Spleen (tissue), 11 donors: ENCODE measurements around the gene EME1. TPM values are rescaled to one million over a fixed set of nuclear protein-coding genes. Genes with fewer than 3 reads are reported as not detected.

ENCODE experiments used
- DNase-seq: peaks from one replicate; pipeline ENCODE4 v3.0.0-alpha.2; 2020
- H3K27ac ChIP-seq, 8 donors: fragments of 200-600 bp; sonication (generic) in 7 of 8; 1 replicate in 4 of 8; 2 replicates in 4 of 8; pipeline versions ENCODE4 v1.5.0 to v1.8.0; 2016 to 2021; ENCODE audit warnings: inconsistent platforms in 4 of 8, mild to moderate bottlenecking in 4 of 8, moderate library complexity in 1 of 8
- H3K27me3 ChIP-seq, 7 donors: fragments of 200-600 bp; sonication (generic) in 6 of 7; replicated peaks in 1 of 7; 1 replicate in 4 of 7; 2 replicates in 3 of 7; pipeline versions ENCODE4 v1.5.0 to v1.8.0; 2016 to 2021; ENCODE audit warnings: inconsistent platforms in 3 of 7, mild to moderate bottlenecking in 1 of 7
- H3K36me3 ChIP-seq, 6 donors: fragments of 200-600 bp; sonication (generic) in 5 of 6; 1 replicate in 4 of 6; 2 replicates in 2 of 6; pipeline versions ENCODE4 v1.5.0 to v1.8.0; 2016 to 2021; ENCODE audit warnings: inconsistent platforms in 2 of 6
- H3K4me1 ChIP-seq, 6 donors: fragments of 200-600 bp; sonication (generic) in 5 of 6; 1 replicate in 3 of 6; 2 replicates in 3 of 6; pipeline versions ENCODE4 v1.5.0 to v1.8.0; 2016 to 2021; ENCODE audit warnings: inconsistent platforms in 3 of 6
- H3K4me3 ChIP-seq, 8 donors: fragments of 200-600 bp; sonication (generic) in 7 of 8; 1 replicate in 4 of 8; 2 replicates in 4 of 8; pipeline versions ENCODE4 v1.5.0 to v1.8.0; 2016 to 2021; ENCODE audit warnings: inconsistent platforms in 4 of 8, mild to moderate bottlenecking in 4 of 8, moderate library complexity in 2 of 8
- H3K9me3 ChIP-seq, 8 donors: fragments of 200-600 bp; sonication (generic) in 7 of 8; 1 replicate in 4 of 8; 2 replicates in 4 of 8; pipeline versions ENCODE4 v1.5.0 to v1.8.0; 2016 to 2021; ENCODE audit warnings: inconsistent platforms in 4 of 8
- POLR2A ChIP-seq, 3 donors: fragments of 450-650 bp; IDR thresholded peaks; one replicate each; pipeline ENCODE4 v1.5.1; 2017; ENCODE audit warnings: antibody characterized with exemption in 3 of 3, mild to moderate bottlenecking in 1 of 3
- POLR2AphosphoS5 ChIP-seq, 3 donors: sonication (generic); formaldehyde crosslinking; IDR thresholded peaks; one replicate each; pipeline ENCODE4 v1.5.1; 2017; ENCODE audit warnings: antibody characterized with exemption in 3 of 3
- WGBS, 5 donors: extraction: QIAGEN DNeasy Blood & Tissue Kit in 3 of 5; methylation state at CpG; one replicate each; pipeline versions ENCODE4 v1.1.5 to v1.1.7; 2013 to 2018; 5-methylcytosine and 5-hydroxymethylcytosine counted together
- intact Hi-C: fragments of 100-400 bp; cut with DNase I; formaldehyde crosslinking; loops from one replicate; pipeline ENCODE4 v1.15.0; 2023; ENCODE audit warnings: low total_unique reads
- polyA plus RNA-seq, 3 donors: library from polyadenylated mRNA; stranded (reverse); fragments of 200-250 nt; gene quantifications; one replicate each; pipeline ENCODE4 v1.2.1, GENCODE V29; 2013
- total RNA-seq, 7 donors: library from RNA; depleted of rRNA in 3 of 7; stranded (reverse); fragments of >200 nt in 3 of 7; fragmentation: NEBNext Ultra II Directional in 4 of 7; extraction: Animal tissue kit (Norgen Biotek cat#: 25700) in 4 of 7; gene quantifications; one replicate each; pipeline versions ENCODE4 v1.1.0 to v1.2.1, GENCODE V29; 2016 to 2021
- TF ChIP-seq, protein P1 (sequence below), 11 experiments: fragments of 200-600 bp in 7 of 11; fragments of 450-650 bp in 4 of 11; sonication (generic) in 4 of 11; IDR thresholded peaks in 8 of 11; conservative IDR thresholded peaks in 3 of 11; 1 replicate in 7 of 11; 2 replicates in 4 of 11; pipeline versions ENCODE4 v1.4.0 to v1.8.0; 2016 to 2021; ENCODE audit warnings: antibody characterized with exemption in 11 of 11, inconsistent platforms in 4 of 11, mild to moderate bottlenecking in 1 of 11
- donor health status: healthy with polysubstance abuse.
- donor health status: DM: no; HTN: no; CAD: no; lungs with moderate emphysema.
- donor health status: DM: no; HTN: no; CAD: no.
- donor health status: Bipolar disorder and iron deficiency.
- donor health status: healthy.
- donor health status: DM: no; HTN: no; CAD: no.
- donor health status: DM: yes; HTN: yes; CAD: no.

EME1 gene
- total and polyA plus RNA-seq, 10 donors, result 0.66 to 3.6 (median 1.9) TPM

DNA sequence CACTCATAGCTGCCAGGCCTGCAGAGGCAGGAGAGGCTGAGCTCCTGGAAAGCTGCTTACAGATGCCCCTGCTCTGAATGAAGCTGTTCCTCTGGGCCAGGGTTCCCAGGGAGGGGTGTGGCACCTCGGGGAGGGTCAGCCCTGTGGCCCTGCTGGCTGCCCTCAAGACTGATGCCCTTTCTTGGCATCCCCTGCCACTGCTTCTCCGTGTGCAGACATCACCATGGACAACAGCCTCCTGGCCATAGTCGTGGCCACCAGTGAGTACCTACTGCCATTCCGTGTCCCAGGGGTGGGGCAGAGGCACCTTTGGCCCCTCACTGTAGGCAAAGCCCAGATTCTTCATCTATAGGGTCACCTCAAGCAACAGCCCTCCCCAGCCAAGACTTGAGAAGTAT is 9.0 kb upstream of the EME1 start:
- Histone ChIP-seq H3K27ac (no peak overlapping the region), H3K4me3 (no peak overlapping the region), H3K9me3 (no peaks in the 10 kb centered on the region), H3K36me3 (peaks cover 7 to 74% (median 44%) of the 10 kb centered on the region in 6 donors), H3K27me3 (no peaks in the 10 kb centered on the region), H3K4me1 (peaks cover 6 to 15% (median 8%) of the 10 kb centered on the region in 6 donors)
- TF ChIP-seq POLR2AphosphoS5 (IDR thresholded peaks at IDR 0.05) (peak in 1 of 3 donors; percentile 42), POLR2A (IDR thresholded peaks at IDR 0.05) (no peak)
- intact Hi-C loops, result no loop called here
- DNase-seq, result peak; percentile 59
- WGBS, 5 donors, result 50 to 100% (median 85%) methylated on average over 1 to 4 of the region's 4 CpGs

DNA sequence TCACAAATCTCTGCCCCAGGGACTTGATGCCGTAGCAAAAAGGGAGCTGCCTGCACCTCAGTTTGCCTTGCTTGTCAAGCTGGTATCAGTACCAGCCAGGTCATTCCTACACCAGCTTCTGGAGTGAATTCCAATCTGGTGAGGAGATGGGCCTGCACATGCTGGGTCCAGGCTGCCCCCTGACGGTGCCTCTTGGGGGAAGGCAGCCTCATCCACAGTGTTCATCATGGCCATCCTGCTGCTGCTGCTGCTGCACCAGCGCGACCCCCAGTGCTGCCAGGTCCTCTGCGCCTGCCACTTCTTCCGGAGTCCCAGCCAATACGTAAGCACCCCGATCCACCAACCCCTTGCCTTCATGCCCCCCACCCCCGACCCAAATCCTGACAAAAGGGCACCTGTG is 8.3 kb upstream of the EME1 start:
- no peaks in the 10 kb centered on the region for H3K27me3 ChIP-seq
- H3K36me3 ChIP-seq, result peaks cover 8 to 74% (median 47%) of the 10 kb centered on the region in 6 donors
- peaks cover 6 to 17% (median 8%) of the 10 kb centered on the region in 6 donors for H3K4me1 ChIP-seq
- intact Hi-C loops, result no loop called here
- WGBS, 5 donors, result 90 to 96% (median 93%) methylated on average over 6 to 9 of the region's 9 CpGs
- DNase-seq, result peak; percentile 52
- no peak overlapping the region for H3K27ac ChIP-seq
- no peak for TF ChIP-seq POLR2A (IDR thresholded peaks at IDR 0.05)
- TF ChIP-seq POLR2AphosphoS5 (IDR thresholded peaks at IDR 0.05), result no peak
- TF ChIP-seq, protein P1, sequence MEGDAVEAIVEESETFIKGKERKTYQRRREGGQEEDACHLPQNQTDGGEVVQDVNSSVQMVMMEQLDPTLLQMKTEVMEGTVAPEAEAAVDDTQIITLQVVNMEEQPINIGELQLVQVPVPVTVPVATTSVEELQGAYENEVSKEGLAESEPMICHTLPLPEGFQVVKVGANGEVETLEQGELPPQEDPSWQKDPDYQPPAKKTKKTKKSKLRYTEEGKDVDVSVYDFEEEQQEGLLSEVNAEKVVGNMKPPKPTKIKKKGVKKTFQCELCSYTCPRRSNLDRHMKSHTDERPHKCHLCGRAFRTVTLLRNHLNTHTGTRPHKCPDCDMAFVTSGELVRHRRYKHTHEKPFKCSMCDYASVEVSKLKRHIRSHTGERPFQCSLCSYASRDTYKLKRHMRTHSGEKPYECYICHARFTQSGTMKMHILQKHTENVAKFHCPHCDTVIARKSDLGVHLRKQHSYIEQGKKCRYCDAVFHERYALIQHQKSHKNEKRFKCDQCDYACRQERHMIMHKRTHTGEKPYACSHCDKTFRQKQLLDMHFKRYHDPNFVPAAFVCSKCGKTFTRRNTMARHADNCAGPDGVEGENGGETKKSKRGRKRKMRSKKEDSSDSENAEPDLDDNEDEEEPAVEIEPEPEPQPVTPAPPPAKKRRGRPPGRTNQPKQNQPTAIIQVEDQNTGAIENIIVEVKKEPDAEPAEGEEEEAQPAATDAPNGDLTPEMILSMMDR (IDR thresholded peaks at IDR 0.05 in 8 of 11, conservative IDR thresholded peaks at IDR 0.05 in 3 of 11), result no peak
- no peak overlapping the region for H3K4me3 ChIP-seq
- no peaks in the 10 kb centered on the region for H3K9me3 ChIP-seq

DNA sequence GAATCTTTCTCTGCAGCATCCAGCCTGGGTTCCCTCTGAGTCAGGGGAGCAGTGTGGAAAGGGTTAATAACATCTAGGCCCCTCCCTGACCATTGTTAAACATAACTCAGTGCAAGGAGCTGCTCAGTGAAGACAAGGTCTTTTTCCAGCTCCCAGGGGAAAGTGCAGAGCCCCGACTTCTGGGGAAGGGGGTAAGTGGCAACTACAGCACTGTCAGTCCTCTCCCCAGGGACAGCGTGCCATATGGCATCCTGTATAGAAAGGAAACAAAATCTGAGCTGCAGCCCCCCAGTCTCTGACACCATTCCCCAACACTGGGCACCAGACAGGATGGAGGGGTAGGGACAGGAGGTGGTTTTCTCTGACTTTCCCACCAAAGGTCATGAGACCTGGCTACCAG is 7.9 kb upstream of the EME1 start:
- DNase-seq, result no peak
- intact Hi-C loops, result no loop called here
- Histone ChIP-seq H3K4me3 (no peak overlapping the region), H3K27ac (no peak overlapping the region), H3K9me3 (no peaks in the 10 kb centered on the region), H3K27me3 (no peaks in the 10 kb centered on the region), H3K4me1 (peaks cover 6 to 22% (median 8%) of the 10 kb centered on the region in 6 donors), H3K36me3 (peaks cover 10 to 74% (median 51%) of the 10 kb centered on the region in 6 donors)
- WGBS, 5 donors, result 65 to 85% (median 74%) methylated on average over 2 of the region's 2 CpGs
- TF ChIP-seq POLR2A (IDR thresholded peaks at IDR 0.05), result no peak
- TF ChIP-seq, protein P1 (IDR thresholded peaks at IDR 0.05 in 8 of 11, conservative IDR thresholded peaks at IDR 0.05 in 3 of 11), result no peak
- no peak for TF ChIP-seq POLR2AphosphoS5 (IDR thresholded peaks at IDR 0.05)

DNA sequence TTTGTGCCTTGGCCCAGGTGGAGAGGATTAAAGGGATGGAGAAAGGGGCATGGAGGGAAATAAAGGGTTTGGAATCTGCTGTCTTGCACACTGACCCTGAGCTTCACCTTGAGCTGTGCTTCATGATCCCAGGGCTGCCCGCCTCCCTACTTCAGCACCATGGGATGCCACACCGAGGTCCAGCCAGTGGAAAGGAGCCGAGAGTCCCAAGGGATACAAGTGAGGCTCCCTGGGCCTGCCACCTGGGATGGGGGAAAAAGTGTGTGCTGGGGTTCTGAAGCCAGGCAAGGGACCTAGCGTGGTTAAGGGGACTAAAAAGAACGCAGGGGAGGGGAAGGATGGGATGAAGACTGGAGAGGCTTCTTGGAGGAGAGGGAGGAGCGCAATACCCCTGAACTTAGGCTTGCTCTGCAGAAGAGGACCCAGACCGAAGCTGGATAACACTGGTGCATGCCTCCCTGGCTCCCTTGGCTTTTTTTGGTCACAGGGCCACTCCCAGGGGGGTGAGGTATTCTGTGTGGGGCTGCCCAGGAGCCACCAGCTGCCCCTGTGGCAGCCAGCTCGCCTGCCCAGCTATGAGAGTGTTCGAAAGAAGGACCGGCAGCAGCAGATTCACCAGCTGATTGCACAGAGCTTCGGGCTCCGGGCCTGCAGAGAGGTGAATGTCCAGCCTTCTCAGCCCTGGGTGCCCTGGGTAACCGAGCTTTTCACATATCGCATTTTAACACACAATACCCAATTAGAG is 7.2 kb upstream of the EME1 start:
- Histone ChIP-seq H3K36me3 (peaks cover 10 to 74% (median 55%) of the 10 kb centered on the region in 6 donors), H3K9me3 (no peaks in the 10 kb centered on the region), H3K27ac (no peak overlapping the region), H3K4me3 (no peak overlapping the region), H3K27me3 (no peaks in the 10 kb centered on the region), H3K4me1 (peaks cover 6 to 28% (median 12%) of the 10 kb centered on the region in 6 donors)
- 90 to 96% (median 94%) methylated on average over 14 of the region's 14 CpGs for WGBS, 5 donors
- peak; percentile 66 for DNase-seq
- intact Hi-C loops, result no loop called here
- TF ChIP-seq, protein P1 (IDR thresholded peaks at IDR 0.05 in 8 of 11, conservative IDR thresholded peaks at IDR 0.05 in 3 of 11), result no peak
- TF ChIP-seq POLR2AphosphoS5 (IDR thresholded peaks at IDR 0.05) (no peak), POLR2A (IDR thresholded peaks at IDR 0.05) (no peak)
